Stimulated activated CD4-positive, alpha-beta T cell treated with anti-CD3 and anti-CD28 coated beads, Interleukin-15, amount 100 ng/mL, for 48 hours (primary cell): Measurements from ENCODE around the gene LUZP1.

ENCODE experiments used
- DNase-seq, 2 donors: peaks; one replicate each; pipeline ENCODE4 v3.0.0-alpha.2; 2020; ENCODE audit warnings: low read depth in 2 of 2

The LUZP1 gene

DNA sequence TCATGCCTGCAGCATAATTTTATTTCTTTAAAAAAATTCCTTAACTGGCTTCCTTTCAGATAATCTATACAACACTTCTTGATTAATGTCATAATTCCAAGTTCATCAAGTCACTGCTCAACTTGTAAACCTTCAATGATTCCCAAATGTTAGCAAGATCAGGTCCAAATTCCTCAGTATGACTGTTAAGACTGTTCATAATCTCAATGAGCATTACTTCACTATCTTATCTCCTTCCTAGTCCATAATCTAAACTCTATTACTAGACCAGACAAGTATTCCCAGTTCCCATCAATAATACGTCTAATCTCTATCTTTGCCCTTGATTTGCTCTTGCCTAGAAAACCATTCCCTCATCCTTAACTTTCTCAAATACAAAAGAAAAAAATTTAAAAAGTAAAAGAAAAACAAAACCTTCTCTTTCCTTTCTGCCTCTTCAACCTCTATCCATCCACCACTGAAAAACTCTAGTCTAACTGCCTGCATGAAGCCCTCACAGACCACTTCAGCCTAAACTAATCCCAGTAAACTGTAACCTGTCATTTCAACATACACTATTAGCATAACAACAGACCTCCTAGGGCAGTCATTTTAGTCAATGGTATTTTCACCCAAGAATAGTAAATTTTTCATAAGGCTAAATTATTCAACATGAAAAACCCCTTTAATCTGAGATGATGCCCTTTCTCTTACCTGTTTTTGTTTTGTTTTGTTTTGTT is 15.5 kb downstream of the LUZP1 start:
- DNase-seq, result no peak

DNA sequence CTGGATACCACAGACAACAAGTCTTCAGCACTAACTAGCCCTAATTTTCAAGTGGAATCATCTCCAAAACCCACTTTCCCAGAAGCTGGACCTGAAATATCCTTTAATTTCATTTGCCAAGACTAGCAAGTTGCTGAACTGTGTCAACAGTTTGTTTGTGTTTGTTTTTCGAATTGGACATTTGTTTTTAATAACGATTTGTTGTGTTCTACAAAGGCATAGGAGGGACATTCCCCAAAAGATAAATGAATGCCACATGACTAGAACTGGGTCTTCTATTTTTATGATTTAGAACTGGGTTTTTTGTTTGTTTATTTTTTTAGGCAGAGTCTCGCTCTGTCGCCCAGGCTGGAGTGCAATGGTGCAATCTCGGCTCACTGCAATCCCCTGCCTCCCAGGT is 17.9 kb downstream of the LUZP1 start:
- DNase-seq, result no peak

DNA sequence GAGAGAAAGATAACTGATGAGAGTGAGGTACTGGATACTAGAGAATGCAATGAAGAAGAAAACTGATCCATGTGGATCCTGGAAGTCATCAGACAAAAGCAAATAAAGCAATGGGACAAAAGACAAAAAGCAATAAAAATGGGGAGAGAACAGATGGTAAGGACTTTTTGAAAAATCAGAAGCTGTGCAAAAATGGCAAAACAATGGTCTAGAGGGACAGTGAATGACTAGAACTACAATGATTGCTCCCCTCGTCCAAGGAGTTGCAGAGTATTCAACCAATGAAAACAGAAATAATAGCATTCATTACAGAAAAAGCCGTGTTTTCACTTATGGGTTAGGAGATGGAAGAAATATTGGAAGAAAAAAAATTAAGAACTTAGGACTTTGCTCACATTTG is 18.5 kb downstream of the LUZP1 start:
- DNase-seq, result no peak

DNA sequence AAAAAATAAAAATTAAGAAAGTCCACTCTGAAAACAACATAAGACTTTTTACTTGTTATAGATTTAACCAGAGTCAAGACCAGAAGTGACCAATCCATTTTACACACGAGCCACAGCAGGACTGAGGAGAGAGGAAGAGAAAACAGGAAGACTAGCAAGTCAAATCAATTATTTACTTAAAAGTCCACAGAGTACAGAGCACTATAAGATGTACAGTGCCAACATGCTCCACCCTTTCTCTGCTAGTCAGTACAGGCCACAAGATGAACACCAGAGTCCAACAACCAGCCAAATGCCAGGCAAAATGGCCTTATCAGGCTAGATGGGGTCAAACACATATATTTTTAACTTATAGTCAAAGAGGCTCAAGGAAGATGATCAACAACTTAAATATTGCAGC is 19.5 kb downstream of the LUZP1 start:
- DNase-seq, result no peak

DNA sequence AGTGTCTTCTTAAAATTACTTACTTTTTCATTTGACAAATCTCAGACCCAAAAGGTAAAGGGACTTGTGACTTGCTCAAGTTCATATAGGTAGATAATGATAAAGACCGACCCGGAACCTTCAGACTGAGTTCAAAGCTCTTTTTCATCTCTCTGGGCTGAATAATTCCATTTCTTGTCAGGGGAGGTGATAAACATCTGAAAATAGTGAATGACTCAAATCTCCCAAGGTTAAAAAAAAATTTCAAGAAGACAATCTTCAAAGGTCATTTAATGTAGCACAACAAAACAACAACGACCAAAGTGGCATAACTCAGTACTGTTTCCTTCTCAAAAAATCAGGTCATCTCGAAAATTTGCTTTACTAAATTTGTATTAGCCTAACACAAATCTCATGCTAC is 20.6 kb downstream of the LUZP1 start:
- DNase-seq, result no peak

DNA sequence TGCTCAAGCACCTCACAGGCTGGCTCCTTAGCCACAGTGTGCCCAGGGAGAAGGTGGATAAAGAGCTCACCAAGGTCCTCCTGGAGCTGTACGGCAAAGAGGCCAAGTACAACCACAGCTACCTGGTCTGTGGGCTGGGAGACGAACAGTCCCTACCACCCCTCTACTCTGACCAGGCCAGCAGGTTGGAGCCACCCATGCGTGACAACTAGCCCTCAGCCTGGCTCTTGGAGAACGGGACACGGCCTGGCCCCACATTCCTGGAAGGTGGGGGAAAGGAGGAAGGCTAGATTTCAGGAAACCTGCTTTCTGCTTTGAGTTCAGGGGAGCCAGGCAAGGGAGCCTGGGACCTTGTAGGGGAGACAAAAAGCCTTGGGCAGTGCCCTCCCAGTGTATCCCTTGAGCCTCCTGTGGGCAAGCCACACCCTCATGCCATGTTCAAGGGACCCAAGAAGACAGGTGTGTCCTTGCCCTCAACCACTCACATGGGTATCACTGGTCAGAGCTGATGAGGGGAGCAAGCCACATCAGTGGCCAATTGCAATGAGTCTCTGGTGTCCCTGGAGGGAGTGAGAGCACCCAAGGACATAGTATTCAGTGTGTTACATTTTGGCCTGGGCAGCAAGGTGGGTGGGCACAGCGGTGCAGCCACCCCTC is 27.6 kb downstream of the LUZP1 start:
- no peak for DNase-seq

DNA sequence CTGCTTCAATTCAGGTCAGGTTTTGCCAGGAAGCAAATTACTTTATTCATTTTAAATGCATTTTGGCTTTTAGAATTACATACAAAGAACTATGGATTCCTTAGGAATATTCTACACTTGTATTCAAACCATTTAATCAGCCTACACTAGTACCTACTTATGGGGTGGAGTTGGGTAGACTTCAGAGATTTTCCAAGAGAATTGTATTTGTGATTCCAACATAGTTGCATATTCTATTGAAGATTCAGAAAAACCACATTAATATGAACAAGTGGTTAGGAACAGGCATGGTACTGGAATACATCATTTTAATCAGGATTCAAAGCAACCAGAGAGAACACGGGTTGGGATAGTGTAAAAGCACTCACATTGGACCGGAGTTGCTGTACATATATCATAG is 33.4 kb downstream of the LUZP1 start:
- no peak for DNase-seq

DNA sequence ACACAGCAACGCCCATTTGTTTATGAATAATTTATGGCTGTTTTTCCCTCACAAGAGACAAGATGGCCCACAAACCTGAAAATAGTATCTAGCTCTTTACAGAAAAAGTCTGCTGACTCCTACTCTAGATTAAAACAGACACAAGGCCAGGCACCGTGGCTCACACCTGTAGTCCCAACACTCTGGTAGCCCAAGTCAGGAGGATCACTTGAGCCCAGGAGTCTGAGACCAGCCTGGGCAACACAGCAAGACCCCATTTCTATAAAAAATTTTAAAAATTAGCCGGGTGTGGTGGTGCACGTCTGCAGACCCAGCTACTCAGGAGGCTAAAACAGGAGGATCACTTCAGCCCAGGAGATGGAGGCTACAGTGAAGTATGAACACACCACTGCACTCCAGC is 34.6 kb downstream of the LUZP1 start:
- DNase-seq, result no peak

DNA sequence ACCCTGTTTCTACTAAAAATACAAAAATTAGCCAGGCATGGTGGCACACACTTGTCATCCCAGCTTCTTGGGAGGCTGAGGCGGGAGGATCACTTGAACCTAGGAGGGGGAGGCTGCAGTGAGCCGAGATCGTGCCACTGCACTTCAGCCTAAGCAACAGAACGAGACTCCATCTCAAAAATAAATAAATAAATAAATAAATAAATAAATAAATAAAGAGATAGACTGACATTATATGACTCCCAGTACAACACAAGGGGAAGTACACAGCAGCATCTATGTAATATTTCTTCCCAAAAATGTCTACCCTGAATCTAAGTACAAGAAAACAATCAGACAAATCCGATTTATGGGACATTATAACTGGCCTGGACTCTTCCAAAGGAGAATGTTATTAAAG is 35.1 kb downstream of the LUZP1 start:
- DNase-seq, result no peak

DNA sequence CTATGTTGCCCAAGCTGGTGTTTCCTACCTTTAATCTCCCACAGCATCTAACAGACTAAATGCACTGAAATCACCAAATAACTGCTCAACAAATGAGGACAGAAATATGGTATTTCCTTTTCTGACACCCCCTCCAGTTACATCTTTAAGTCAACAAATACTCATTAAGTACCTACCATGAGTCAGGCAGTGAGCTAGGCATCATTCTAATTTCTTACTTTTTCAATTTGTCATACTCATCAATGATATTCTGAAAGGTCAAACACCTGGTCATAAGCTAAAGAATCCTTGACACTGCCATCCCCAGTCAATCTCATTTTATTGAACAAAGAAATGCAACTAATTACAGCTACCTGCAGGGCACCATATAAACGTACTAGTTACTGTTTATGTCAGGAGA is 36.6 kb downstream of the LUZP1 start:
- no peak for DNase-seq

DNA sequence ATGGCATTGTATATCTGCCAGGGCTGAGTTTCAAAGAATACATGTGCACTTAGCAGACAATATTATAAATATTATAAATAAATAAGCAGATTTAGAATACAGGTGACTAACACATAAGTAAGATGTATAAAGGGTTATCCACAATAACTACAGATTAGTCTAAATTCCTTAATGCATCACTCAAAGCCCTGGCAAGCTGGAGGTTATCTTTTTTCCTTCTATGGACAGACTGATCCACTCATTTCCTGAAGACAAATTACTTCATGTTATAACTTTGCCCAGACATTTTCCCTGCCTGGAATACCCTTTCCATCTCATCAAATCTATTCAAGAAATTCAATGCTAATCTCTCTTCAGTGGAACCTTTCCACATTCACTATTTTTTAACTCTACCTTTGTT is 38.8 kb downstream of the LUZP1 start:
- DNase-seq, result no peak

DNA sequence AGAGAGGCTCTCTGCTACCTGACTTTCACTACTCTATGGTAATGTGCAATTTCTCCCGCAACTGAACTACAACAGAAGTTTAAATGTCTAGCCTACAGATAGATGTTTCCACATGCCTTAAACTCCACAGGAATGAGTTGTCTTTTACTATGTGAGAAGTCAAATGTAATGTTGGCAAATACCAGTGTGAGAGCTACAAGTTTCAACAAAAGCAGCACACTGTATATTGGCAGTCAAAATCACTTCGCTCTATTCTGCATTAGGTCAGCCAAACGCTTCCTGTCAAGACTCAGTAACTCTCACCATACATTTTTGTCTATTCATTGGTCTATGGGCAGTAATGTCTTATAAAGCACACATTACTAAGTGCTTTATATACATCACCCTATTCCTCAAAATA is 41.9 kb downstream of the LUZP1 start:
- no peak for DNase-seq

DNA sequence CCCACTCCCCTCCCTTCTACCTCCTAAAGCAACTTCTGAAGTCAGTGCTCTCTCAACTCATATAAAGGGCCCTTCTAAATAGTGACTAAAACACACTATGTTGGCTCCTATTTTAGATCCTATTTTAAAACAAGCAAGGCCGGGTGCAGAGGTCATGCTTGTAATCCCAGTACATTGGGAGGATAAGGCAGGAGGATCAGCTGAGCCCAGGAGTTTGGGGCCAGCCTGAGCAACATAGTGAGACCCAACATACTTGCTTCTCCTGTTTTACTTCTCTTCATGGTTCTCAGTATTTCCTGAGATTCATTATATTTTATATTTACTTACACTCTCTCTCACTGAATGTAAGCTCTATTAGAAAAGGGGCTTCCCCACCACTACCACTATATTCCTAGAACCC is 42.5 kb downstream of the LUZP1 start:
- DNase-seq, result no peak

DNA sequence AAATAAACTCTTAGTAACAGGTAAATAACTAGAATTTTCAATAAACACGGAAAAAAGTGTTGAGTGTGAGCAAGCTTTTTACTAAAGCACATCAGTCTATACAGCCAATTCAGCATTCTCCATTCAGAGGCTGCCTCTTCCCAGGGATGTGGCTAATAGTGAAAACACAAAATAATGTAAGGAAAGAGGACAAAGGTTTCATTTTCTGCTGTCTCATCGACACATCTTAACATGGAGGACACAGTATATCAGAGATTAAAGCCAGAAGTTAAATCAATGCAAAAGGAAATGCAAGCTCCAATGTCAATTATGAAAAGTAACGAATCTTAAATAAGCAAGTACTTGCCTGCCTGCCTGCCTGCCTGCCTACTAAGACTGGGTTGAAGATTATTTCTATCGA is 43.2 kb downstream of the LUZP1 start:
- DNase-seq, result no peak

DNA sequence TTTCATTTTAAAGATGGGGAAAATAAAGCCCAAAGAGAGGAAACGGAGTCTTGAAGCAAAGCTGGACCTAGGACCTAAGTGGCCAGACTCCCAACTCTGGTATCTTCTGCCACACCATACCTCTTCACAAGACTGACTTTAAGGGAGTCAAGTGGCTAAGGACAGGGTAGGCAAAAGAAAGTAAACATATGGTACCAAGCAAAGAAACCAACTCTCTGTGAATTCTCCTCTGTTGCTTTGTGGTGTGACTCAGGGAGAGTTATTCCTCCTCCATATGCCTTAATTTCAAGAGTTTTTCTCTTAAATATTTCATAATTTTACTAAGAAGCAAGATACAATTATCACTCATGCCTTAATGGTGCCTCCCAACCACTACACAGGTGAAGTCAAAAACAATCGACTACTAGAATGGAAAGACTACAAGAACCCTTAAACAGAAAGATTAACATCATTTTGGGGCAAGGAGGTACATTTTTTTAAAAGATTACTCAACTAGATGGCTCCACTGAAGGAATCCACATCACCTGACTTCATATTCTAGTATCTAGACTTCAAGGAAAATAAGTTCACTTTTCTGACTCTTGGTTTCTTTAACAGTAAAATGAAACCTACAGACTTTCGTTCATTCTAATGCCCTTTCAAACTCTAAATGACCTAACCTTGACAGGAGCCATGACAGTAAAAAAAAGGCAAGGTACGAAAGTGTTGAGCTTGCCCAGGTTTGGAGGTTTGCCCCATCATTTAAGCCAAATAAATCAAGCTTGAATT is 44.2 kb downstream of the LUZP1 start:
- DNase-seq, result no peak

DNA sequence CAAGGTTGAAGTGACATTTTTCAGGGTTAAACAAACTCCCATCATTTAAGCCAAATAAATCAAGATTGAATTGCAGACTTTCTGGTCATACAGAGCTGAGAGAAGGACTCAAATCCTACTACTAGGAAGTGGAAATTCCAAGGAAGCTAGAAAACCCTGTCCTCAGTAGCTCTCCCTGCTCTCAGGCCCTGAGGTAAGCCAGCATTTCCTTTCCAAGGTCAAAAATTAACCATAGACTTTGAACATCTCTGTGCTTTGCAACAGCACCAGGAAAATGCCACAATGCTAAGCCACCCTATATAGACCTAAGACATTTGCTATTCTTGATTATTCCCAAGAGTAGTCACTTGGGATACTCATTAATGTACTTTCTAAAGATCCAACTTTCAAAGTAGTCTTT is 45.1 kb downstream of the LUZP1 start:
- DNase-seq, result no peak

DNA sequence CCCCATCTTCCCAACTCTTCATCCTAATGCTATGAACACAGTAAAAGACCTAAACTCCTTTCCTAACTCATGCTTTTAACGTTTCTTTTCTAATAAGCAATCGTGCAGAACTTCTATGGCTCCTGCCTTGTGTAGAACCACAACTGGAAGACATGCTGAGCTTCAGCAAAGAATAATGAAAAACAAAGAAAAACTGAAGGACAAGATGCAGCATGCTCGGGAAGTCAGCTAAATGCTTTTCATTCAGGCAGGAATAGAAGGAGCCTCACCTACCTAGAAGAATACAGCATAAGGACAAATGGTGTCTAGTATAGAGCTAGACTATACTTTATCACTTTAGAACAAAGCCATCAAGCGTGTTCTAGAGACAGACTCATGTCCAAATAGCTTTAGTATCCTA is 45.9 kb downstream of the LUZP1 start:
- no peak for DNase-seq

DNA sequence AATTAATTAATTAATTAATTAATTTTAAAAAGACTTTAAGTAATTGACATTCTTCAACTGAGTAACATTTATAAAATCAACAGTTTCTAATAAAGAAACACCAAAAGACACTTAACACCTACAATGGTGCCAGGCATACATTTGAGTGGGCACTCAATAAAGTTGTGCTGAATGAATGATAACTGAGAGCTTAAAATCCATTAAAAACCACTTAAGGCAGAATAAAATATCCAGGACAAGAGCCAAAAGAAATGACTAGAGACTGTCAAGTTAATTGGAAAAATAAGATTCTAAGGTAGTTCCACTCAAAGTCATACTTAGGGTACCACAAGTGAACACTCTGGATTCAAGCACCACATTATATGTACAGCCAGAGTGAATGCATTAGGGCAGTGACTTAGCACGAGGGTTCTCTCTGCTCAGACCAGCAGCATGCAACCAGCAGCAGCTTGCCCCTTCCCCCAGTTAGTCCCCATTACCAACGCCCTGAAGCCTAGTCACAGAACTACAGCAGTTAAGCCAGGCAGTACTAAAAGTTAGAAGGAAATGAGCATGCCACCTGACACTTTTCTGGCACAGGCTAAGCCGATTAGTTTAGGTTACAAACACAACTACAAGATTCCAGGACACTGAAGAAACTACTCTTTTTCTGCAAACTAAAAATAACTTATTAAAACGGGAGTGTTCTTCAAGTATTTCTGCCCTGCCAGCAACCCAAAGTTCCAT is 46.5 kb downstream of the LUZP1 start:
- no peak for DNase-seq

DNA sequence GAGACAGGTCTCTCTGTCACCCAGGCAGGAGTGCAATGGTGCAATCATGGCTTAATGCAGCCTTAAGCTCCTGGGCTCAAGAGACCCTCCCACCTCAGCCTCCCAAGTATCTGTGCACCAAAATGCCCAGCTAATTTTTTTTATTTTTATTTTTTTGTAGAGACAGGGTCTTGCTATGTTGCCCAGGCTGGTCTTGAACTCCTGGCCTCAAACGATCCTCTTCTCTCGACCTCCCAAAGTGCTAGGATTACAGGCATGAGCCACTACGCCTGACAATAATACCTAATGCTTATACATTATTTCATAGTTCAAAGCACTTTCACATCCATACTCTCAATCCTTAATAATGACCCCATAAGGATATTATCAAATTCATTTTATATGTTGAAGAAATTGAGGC is 48.3 kb downstream of the LUZP1 start:
- DNase-seq, result no peak

DNA sequence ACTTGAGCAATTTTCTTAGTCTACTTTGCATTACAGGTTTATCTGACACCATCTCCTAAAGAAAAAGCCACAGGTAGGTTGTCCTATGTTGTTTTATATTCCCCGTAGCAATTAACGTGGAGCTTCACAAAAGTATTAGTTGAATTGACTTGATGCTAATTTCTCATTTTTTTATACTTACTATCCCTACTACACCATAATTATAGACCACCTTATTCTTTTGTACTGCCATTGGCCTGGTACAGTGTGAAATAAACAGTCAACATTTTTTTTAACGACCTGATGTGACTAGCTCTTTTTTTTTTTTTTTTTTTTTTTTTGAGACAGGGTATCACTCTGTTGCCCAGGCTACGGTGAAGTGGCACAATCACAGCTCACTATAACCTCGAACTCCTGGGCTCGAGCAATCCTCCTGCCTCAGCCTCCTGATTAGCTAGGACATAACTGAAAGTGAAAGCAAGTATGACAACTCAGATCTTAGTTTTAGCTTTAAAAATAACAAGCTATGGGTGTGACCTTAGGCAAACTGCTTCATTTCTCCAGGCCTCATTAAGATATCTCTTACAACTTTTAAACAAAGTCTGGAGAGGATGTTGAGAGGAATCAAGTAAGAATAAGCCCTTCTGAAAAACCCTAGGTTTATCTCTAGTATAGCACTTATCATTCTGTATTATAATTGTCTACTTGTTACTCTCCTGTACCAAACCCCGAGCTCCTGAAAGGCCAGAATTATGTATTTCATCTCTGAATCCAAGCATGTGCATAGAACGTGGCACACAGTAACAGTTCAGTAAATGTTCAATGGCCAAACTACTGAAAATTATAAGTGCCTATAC is 49.5 kb downstream of the LUZP1 start:
- DNase-seq, result no peak

DNA sequence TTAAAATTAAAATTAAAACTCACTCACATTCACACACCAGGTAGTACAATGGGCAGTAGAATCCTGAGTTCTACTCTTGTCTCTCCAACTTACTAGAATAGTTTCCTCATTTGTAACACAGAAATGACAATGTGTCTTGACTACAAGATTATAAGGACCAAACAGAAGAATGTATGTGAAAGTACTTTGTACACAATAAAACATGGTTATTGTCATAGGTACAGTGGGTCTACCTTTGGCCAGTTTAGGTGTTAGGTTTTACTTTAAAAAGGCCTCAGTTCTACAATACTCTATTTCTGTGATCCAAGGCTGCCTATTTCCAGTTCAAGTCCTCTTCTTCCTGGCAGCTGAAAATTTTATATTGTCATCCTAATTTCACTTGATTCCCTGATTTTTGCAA is 50.2 kb downstream of the LUZP1 start:
- DNase-seq, result no peak
